ENCODE results near the gene SLC25A6. TPM values are rescaled to one million over a fixed set of nuclear protein-coding genes. Genes with fewer than 3 reads are reported as not detected.
A peak's percentile ranks its signal among the peaks of the same experiment; 100 is the strongest.
"Not testable (repeated sequence)": the region's sequence is repeated elsewhere in the genome, so short reads cannot be mapped to it uniquely, and the experiment has no call there.

Gene SLC25A6
- 611 TPM for polyA plus RNA-seq
- long read RNA-seq, donor 1, transcript SLC25A6-201 (4 exons, 2,062 nt) = major isoform, 285 of 403 reads
- long read RNA-seq, donor 1, partial matches to known transcripts = 118 of 403 reads
- long read RNA-seq, donor 1, other reads (novel, unspliced or antisense) = 0 of 403 reads
- long read RNA-seq, donor 2, transcript SLC25A6-201 (4 exons, 2,062 nt) = major isoform, 615 of 1,036 reads
- long read RNA-seq, donor 2, partial matches to known transcripts = 391 of 1,036 reads
- long read RNA-seq, donor 2, other reads (novel, unspliced or antisense) = 25 of 1,036 reads
- long read RNA-seq, donor 3, transcript SLC25A6-201 (4 exons, 2,062 nt) = major isoform, 643 of 841 reads
- long read RNA-seq, donor 3, partial matches to known transcripts = 174 of 841 reads
- long read RNA-seq, donor 3, other reads (novel, unspliced or antisense) = 24 of 841 reads
- long read RNA-seq, donor 4, transcript SLC25A6-201 (4 exons, 2,062 nt) = major isoform, 43 of 59 reads
- long read RNA-seq, donor 4, partial matches to known transcripts = 16 of 59 reads
- long read RNA-seq, donor 4, other reads (novel, unspliced or antisense) = 0 of 59 reads
- long read RNA-seq, donor 5, transcript SLC25A6-201 (4 exons, 2,062 nt) = major isoform, 256 of 383 reads
- long read RNA-seq, donor 5, partial matches to known transcripts = 127 of 383 reads
- long read RNA-seq, donor 5, other reads (novel, unspliced or antisense) = 0 of 383 reads
- long read RNA-seq, donor 6, transcript SLC25A6-201 (4 exons, 2,062 nt) = major isoform, 568 of 745 reads
- long read RNA-seq, donor 6, partial matches to known transcripts = 148 of 745 reads
- long read RNA-seq, donor 6, other reads (novel, unspliced or antisense) = 29 of 745 reads
- long read RNA-seq, donor 7, transcript SLC25A6-201 (4 exons, 2,062 nt) = major isoform, 182 of 229 reads
- long read RNA-seq, donor 7, partial matches to known transcripts = 47 of 229 reads
- long read RNA-seq, donor 7, other reads (novel, unspliced or antisense) = 0 of 229 reads
- long read RNA-seq, donor 8, transcript SLC25A6-201 (4 exons, 2,062 nt) = major isoform, 582 of 764 reads
- long read RNA-seq, donor 8, partial matches to known transcripts = 165 of 764 reads
- long read RNA-seq, donor 8, other reads (novel, unspliced or antisense) = 15 of 764 reads
- long read RNA-seq, donor 9, transcript SLC25A6-201 (4 exons, 2,062 nt) = major isoform, 409 of 461 reads
- long read RNA-seq, donor 9, partial matches to known transcripts = 46 of 461 reads
- long read RNA-seq, donor 9, other reads (novel, unspliced or antisense) = 6 of 461 reads
- long read RNA-seq, donor 10, transcript SLC25A6-201 (4 exons, 2,062 nt) = major isoform, 660 of 728 reads
- long read RNA-seq, donor 10, partial matches to known transcripts = 63 of 728 reads
- long read RNA-seq, donor 10, other reads (novel, unspliced or antisense) = 5 of 728 reads
- long read RNA-seq, donor 11, transcript SLC25A6-201 (4 exons, 2,062 nt) = major isoform, 333 of 412 reads
- long read RNA-seq, donor 11, partial matches to known transcripts = 79 of 412 reads
- long read RNA-seq, donor 11, other reads (novel, unspliced or antisense) = 0 of 412 reads

GRCh38 chrX:1391707-1392375 lies at the start of gene SLC25A6:
TSS of gene SLC25A6 (minus strand) at chrX:1392113. CDS start at chrX:1392009, 104 bp downstream.
- peak within 1 kb of the TSS; percentile 98 for H3K27ac ChIP-seq (ENCODE audit: low read length)
- peaks cover 11% of the 10 kb centered on the region for H3K9me3 ChIP-seq (ENCODE audit: control insufficient read depth, low read depth, low read length)
- no CpG with 5 or more reads among the region's 90 CpGs for WGBS (ENCODE audit: insufficient coverage, low lambda C conversion rate)
- H3K27me3 ChIP-seq (ENCODE audit: control insufficient read depth, insufficient read depth, low read length) = no peaks in the 10 kb centered on the region
- peak; percentile 99 for DNase-seq
- H3K36me3 ChIP-seq (ENCODE audit: control insufficient read depth, insufficient read depth, low read length) = peaks cover 42% of the 10 kb centered on the region
- peak within 1 kb of the TSS; percentile 100 for H3K4me3 ChIP-seq (ENCODE audit: low read length)
- peaks cover 5% of the 10 kb centered on the region for H3K4me1 ChIP-seq (ENCODE audit: control insufficient read depth, insufficient read depth, low read length)

GRCh38 chrX:1440506-1440905 lies 48.6 kb upstream of the SLC25A6 start:
- Histone ChIP-seq H3K4me1 (ENCODE audit: control insufficient read depth, insufficient read depth, low read length) (no peaks in the 10 kb centered on the region), H3K27ac (ENCODE audit: low read length) (no peak overlapping the region), H3K27me3 (ENCODE audit: control insufficient read depth, insufficient read depth, low read length) (no peaks in the 10 kb centered on the region), H3K36me3 (ENCODE audit: control insufficient read depth, insufficient read depth, low read length) (peaks cover 33% of the 10 kb centered on the region), H3K9me3 (ENCODE audit: control insufficient read depth, low read depth, low read length) (peaks cover 23% of the 10 kb centered on the region), H3K4me3 (ENCODE audit: low read length) (no peak overlapping the region)
- WGBS (ENCODE audit: insufficient coverage, low lambda C conversion rate) = no CpG with 5 or more reads among the region's 6 CpGs
- no peak for DNase-seq

GRCh38 chrX:1435241-1435895 lies 43.5 kb upstream of the SLC25A6 start:
- no peak for DNase-seq
- Histone ChIP-seq H3K27me3 (ENCODE audit: control insufficient read depth, insufficient read depth, low read length) (no peaks in the 10 kb centered on the region), H3K9me3 (ENCODE audit: control insufficient read depth, low read depth, low read length) (peaks cover 11% of the 10 kb centered on the region), H3K27ac (ENCODE audit: low read length) (no peak overlapping the region), H3K36me3 (ENCODE audit: control insufficient read depth, insufficient read depth, low read length) (peaks cover 42% of the 10 kb centered on the region), H3K4me1 (ENCODE audit: control insufficient read depth, insufficient read depth, low read length) (no peaks in the 10 kb centered on the region), H3K4me3 (ENCODE audit: low read length) (no peak overlapping the region)
- no CpG with 5 or more reads among the region's 20 CpGs for WGBS (ENCODE audit: insufficient coverage, low lambda C conversion rate)

- H3K36me3 ChIP-seq (ENCODE audit: control insufficient read depth, insufficient read depth, low read length) = peaks cover 38% of the 10 kb centered on the region
- no peak for DNase-seq
- WGBS (ENCODE audit: insufficient coverage, low lambda C conversion rate) = no CpG with 5 or more reads among the region's 22 CpGs
Observed at GRCh38 chrX:1434871-1435240, 42.9 kb upstream of the SLC25A6 start.

GRCh38 chrX:1433646-1434357 lies 41.9 kb upstream of the SLC25A6 start:
- Histone ChIP-seq H3K27ac (ENCODE audit: low read length) (no peak overlapping the region), H3K4me3 (ENCODE audit: low read length) (no peak overlapping the region), H3K9me3 (ENCODE audit: control insufficient read depth, low read depth, low read length) (peaks cover 3% of the 10 kb centered on the region), H3K4me1 (ENCODE audit: control insufficient read depth, insufficient read depth, low read length) (no peaks in the 10 kb centered on the region), H3K36me3 (ENCODE audit: control insufficient read depth, insufficient read depth, low read length) (peaks cover 34% of the 10 kb centered on the region), H3K27me3 (ENCODE audit: control insufficient read depth, insufficient read depth, low read length) (no peaks in the 10 kb centered on the region)
- DNase-seq = no peak
- WGBS (ENCODE audit: insufficient coverage, low lambda C conversion rate) = no CpG with 5 or more reads among the region's 19 CpGs

More at GRCh38 chrX:1434871-1435240, 42.9 kb upstream of the SLC25A6 start:
- peaks cover 11% of the 10 kb centered on the region for H3K9me3 ChIP-seq (ENCODE audit: control insufficient read depth, low read depth, low read length)
- H3K4me3 ChIP-seq (ENCODE audit: low read length) = no peak overlapping the region
- H3K27me3 ChIP-seq (ENCODE audit: control insufficient read depth, insufficient read depth, low read length) = no peaks in the 10 kb centered on the region
- no peak overlapping the region for H3K27ac ChIP-seq (ENCODE audit: low read length)
- no peaks in the 10 kb centered on the region for H3K4me1 ChIP-seq (ENCODE audit: control insufficient read depth, insufficient read depth, low read length)

GRCh38 chrX:1430451-1430850 lies 38.5 kb upstream of the SLC25A6 start:
- Histone ChIP-seq H3K4me3 (ENCODE audit: low read length) (no peak overlapping the region), H3K27me3 (ENCODE audit: control insufficient read depth, insufficient read depth, low read length) (no peaks in the 10 kb centered on the region), H3K4me1 (ENCODE audit: control insufficient read depth, insufficient read depth, low read length) (no peaks in the 10 kb centered on the region), H3K9me3 (ENCODE audit: control insufficient read depth, low read depth, low read length) (peaks cover 11% of the 10 kb centered on the region), H3K36me3 (ENCODE audit: control insufficient read depth, insufficient read depth, low read length) (peaks cover 28% of the 10 kb centered on the region), H3K27ac (ENCODE audit: low read length) (no peak overlapping the region)
- no peak for DNase-seq
- WGBS (ENCODE audit: insufficient coverage, low lambda C conversion rate) = no CpG with 5 or more reads among the region's 10 CpGs

- no peak for DNase-seq
- peaks cover 22% of the 10 kb centered on the region for H3K9me3 ChIP-seq (ENCODE audit: control insufficient read depth, low read depth, low read length)
- no peak overlapping the region for H3K4me3 ChIP-seq (ENCODE audit: low read length)
- no peaks in the 10 kb centered on the region for H3K4me1 ChIP-seq (ENCODE audit: control insufficient read depth, insufficient read depth, low read length)
- no peaks in the 10 kb centered on the region for H3K27me3 ChIP-seq (ENCODE audit: control insufficient read depth, insufficient read depth, low read length)
- WGBS (ENCODE audit: insufficient coverage, low lambda C conversion rate) = no CpG with 5 or more reads among the region's 32 CpGs
- no peak overlapping the region for H3K27ac ChIP-seq (ENCODE audit: low read length)
- H3K36me3 ChIP-seq (ENCODE audit: control insufficient read depth, insufficient read depth, low read length) = peaks cover 28% of the 10 kb centered on the region
Observed at GRCh38 chrX:1427756-1428155, 35.8 kb upstream of the SLC25A6 start.

- WGBS (ENCODE audit: insufficient coverage, low lambda C conversion rate) = no CpG with 5 or more reads among the region's 16 CpGs
- not testable (repeated sequence) for DNase-seq
Observed at GRCh38 chrX:1426321-1426720, 34.4 kb upstream of the SLC25A6 start.

More at GRCh38 chrX:1426321-1426720, 34.4 kb upstream of the SLC25A6 start:
- peaks cover 29% of the 10 kb centered on the region for H3K9me3 ChIP-seq (ENCODE audit: control insufficient read depth, low read depth, low read length)
- H3K36me3 ChIP-seq (ENCODE audit: control insufficient read depth, insufficient read depth, low read length) = peaks cover 34% of the 10 kb centered on the region
- not testable (repeated sequence) for H3K4me1 ChIP-seq (ENCODE audit: control insufficient read depth, insufficient read depth, low read length); H3K4me3 ChIP-seq (ENCODE audit: low read length); H3K27ac ChIP-seq (ENCODE audit: low read length); H3K27me3 ChIP-seq (ENCODE audit: control insufficient read depth, insufficient read depth, low read length)
